Heart left ventricle (tissue), 13 donors: ENCODE results near the gene ACAD10.

ENCODE experiments used
- POLR2A ChIP-seq, 2 donors: fragments of 450-650 bp; IDR thresholded peaks; one replicate each; pipeline ENCODE4 v1.6.1; 2017; ENCODE audit warnings: antibody characterized with exemption in 2 of 2, mild to moderate bottlenecking in 2 of 2, moderate library complexity in 2 of 2
- TF ChIP-seq, protein P1 (sequence below), 12 donors: fragments of 200-600 bp; sonication (generic) in 4 of 12; IDR thresholded peaks; one replicate each; pipeline versions ENCODE4 v1.5.0 to v1.8.0; 2018 to 2022; ENCODE audit warnings: antibody characterized with exemption in 12 of 12, mild to moderate bottlenecking in 5 of 12
- donor health status: ischemic (EF 13 %, LVEDD 7.1; RV severe dilation, severe dysfunction).
- donor health status: DM: no; HTN: yes; CAD: no.
- donor health status: DM: no; HTN: no; CAD: no.
- donor health status: ischemic (EF 25% LVEDD 6.9; RV normal size, moderate dysfunction).
- donor health status: ischemic (EF 25% LVEDD 5.7; RV mildly dilated, moderate dysfunction).
- donor health status: ischemic (EF 35%, LVEDD 5.7; RV mildly dilated, moderate dysfunction).
- donor health status: nonischemic (EF 11% LVEDD 7.7; RV severe dilation, severe dysfunction).
- donor health status: DM: yes; HTN: yes; CAD: no.
- donor health status: PGD.
- donor health status: ischemic (EF 29% LVEDD 5.4; RV normal size, mild dysfunction).
- donor health status: nonischemic (EF 23%, LVEDD 6.1; RV moderate dilation, normal function).

DNA sequence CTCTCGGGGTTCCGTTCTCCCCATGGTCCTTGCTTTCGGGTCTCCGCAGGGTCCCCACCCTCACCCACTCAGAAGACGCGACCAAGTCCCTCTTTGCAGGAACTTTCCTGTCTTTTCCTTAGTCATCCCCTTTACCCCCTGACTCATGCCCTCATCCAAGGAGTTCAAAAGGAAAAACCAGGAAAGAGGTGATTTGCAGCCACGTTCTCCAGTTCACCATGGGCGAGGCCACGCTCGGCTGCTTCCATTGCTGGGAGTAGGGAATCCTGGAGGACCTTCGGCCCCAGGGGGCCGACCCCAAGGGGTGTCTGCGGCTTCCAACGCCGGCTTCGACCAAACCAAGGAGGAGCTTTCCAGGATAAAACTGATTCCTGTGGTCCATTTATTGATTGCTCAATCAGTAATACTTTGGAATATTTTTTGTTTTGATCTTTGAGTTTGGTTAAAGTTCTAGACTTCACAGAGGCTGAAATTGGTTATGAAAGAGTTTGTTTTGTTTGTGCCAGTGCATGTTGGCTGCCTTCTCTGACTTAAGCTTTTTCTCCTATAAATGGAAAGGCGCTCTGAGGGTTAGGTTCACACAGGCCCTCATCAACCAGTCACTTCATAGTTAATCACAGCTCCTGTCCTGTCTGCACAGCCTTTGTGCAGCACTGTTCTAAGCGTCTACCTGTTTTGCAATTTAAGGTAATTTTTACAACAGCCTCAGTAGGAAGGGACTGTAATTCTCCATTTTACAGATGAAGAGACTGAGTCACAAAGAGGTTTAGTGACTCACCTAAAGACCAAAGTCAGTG is 81.7 kb downstream of the ACAD10 start:
- TF ChIP-seq, protein P1, sequence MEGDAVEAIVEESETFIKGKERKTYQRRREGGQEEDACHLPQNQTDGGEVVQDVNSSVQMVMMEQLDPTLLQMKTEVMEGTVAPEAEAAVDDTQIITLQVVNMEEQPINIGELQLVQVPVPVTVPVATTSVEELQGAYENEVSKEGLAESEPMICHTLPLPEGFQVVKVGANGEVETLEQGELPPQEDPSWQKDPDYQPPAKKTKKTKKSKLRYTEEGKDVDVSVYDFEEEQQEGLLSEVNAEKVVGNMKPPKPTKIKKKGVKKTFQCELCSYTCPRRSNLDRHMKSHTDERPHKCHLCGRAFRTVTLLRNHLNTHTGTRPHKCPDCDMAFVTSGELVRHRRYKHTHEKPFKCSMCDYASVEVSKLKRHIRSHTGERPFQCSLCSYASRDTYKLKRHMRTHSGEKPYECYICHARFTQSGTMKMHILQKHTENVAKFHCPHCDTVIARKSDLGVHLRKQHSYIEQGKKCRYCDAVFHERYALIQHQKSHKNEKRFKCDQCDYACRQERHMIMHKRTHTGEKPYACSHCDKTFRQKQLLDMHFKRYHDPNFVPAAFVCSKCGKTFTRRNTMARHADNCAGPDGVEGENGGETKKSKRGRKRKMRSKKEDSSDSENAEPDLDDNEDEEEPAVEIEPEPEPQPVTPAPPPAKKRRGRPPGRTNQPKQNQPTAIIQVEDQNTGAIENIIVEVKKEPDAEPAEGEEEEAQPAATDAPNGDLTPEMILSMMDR (IDR thresholded peaks at IDR 0.05), result no peak
- no peak for TF ChIP-seq POLR2A (IDR thresholded peaks at IDR 0.05)
